ENCODE data around the gene RREB1.

GRCh38 chr6:7145885-7146828, 38.4 kb downstream of the RREB1 start:
- TF ChIP-seq, protein P1, sequence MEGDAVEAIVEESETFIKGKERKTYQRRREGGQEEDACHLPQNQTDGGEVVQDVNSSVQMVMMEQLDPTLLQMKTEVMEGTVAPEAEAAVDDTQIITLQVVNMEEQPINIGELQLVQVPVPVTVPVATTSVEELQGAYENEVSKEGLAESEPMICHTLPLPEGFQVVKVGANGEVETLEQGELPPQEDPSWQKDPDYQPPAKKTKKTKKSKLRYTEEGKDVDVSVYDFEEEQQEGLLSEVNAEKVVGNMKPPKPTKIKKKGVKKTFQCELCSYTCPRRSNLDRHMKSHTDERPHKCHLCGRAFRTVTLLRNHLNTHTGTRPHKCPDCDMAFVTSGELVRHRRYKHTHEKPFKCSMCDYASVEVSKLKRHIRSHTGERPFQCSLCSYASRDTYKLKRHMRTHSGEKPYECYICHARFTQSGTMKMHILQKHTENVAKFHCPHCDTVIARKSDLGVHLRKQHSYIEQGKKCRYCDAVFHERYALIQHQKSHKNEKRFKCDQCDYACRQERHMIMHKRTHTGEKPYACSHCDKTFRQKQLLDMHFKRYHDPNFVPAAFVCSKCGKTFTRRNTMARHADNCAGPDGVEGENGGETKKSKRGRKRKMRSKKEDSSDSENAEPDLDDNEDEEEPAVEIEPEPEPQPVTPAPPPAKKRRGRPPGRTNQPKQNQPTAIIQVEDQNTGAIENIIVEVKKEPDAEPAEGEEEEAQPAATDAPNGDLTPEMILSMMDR (conservative IDR thresholded peaks at IDR 0.05) = no peak
- peak; percentile 46; the same call in 1 of the 2 replicates for TF ChIP-seq ZFX (IDR thresholded peaks at IDR 0.05)
